WERI-Rb-1 (cell line): ENCODE measurements around the gene FMN2.

Experiments
- DNase-seq: peaks from one replicate; pipeline ENCODE4 v3.0.0-alpha.2; 2020
- H3K27ac ChIP-seq: fragments of 250-450 bp; sonication (Bioruptor Pico); 2 replicates; pipeline ENCODE4 v1.5.1; 2020; ENCODE audit warnings: mild to moderate bottlenecking, moderate library complexity
- H3K27me3 ChIP-seq: fragments of 250-450 bp; sonication (Bioruptor Pico); 2 replicates; pipeline ENCODE4 v1.5.1; 2021; ENCODE audit warnings: mild to moderate bottlenecking, low read depth, moderate library complexity; ENCODE audit not compliant: insufficient read depth, severe bottlenecking
- H3K36me3 ChIP-seq: fragments of 250-450 bp; sonication (Bioruptor Pico); 2 replicates; pipeline ENCODE4 v1.5.1; 2020; ENCODE audit warnings: mild to moderate bottlenecking, moderate library complexity
- H3K4me3 ChIP-seq: 2 replicates; pipeline ENCODE4 v1.5.1; 2011; ENCODE audit warnings: low read depth, mild to moderate bottlenecking, control low read depth, low read length
- H3K9me3 ChIP-seq: fragments of 250-450 bp; sonication (Bioruptor Pico); 2 replicates; pipeline ENCODE4 v1.5.1; 2021; ENCODE audit warnings: mild to moderate bottlenecking, moderate library complexity; ENCODE audit not compliant: severe bottlenecking
- CTCF ChIP-seq: IDR thresholded peaks from 2 replicates; pipeline ENCODE4 v1.5.1; 2011; ENCODE audit warnings: low read depth, mild to moderate bottlenecking, control low read depth, inconsistent platforms, low read length

The FMN2 gene

GRCh38 chr1:240498335-240498734 is 406.7 kb downstream of the FMN2 start:
- Histone ChIP-seq H3K27me3 (no peaks in the 10 kb centered on the region), H3K27ac (no peak overlapping the region), H3K36me3 (no peaks in the 10 kb centered on the region), H3K9me3 (no peaks in the 10 kb centered on the region), H3K4me3 (no peak overlapping the region)
- no peak for TF ChIP-seq CTCF
- no peak for DNase-seq

GRCh38 chr1:240499012-240499411 is 407.3 kb downstream of the FMN2 start:
- Histone ChIP-seq H3K36me3 (no peaks in the 10 kb centered on the region), H3K9me3 (no peaks in the 10 kb centered on the region), H3K27me3 (no peaks in the 10 kb centered on the region), H3K27ac (no peak overlapping the region), H3K4me3 (no peak overlapping the region)
- no peak for TF ChIP-seq CTCF
- no peak for DNase-seq

GRCh38 chr1:240500647-240501046 is 409.0 kb downstream of the FMN2 start:
- Histone ChIP-seq H3K27me3 (no peaks in the 10 kb centered on the region), H3K4me3 (no peak overlapping the region), H3K27ac (no peak overlapping the region), H3K36me3 (no peaks in the 10 kb centered on the region), H3K9me3 (no peaks in the 10 kb centered on the region)
- no peak for DNase-seq
- TF ChIP-seq CTCF, result no peak

GRCh38 chr1:240501115-240501514 is 409.4 kb downstream of the FMN2 start:
- Histone ChIP-seq H3K36me3 (no peaks in the 10 kb centered on the region), H3K4me3 (no peak overlapping the region), H3K27me3 (no peaks in the 10 kb centered on the region), H3K9me3 (no peaks in the 10 kb centered on the region), H3K27ac (no peak overlapping the region)
- no peak for DNase-seq
- no peak for TF ChIP-seq CTCF

- no peaks in the 10 kb centered on the region for H3K36me3 ChIP-seq
- H3K27ac ChIP-seq, result no peak overlapping the region
- H3K4me3 ChIP-seq, result no peak overlapping the region
- H3K9me3 ChIP-seq, result no peaks in the 10 kb centered on the region
- no peak for DNase-seq
- no peaks in the 10 kb centered on the region for H3K27me3 ChIP-seq
- TF ChIP-seq CTCF, result no peak
Measured at GRCh38 chr1:240503036-240503435, 411.4 kb downstream of the FMN2 start.

GRCh38 chr1:240503558-240503957 is 411.9 kb downstream of the FMN2 start:
- no peaks in the 10 kb centered on the region for H3K9me3 ChIP-seq
- no peak overlapping the region for H3K4me3 ChIP-seq
- TF ChIP-seq CTCF, result no peak

More at GRCh38 chr1:240503558-240503957, 411.9 kb downstream of the FMN2 start:
- H3K27ac ChIP-seq, result no peak overlapping the region
- no peaks in the 10 kb centered on the region for H3K36me3 ChIP-seq
- no peak for DNase-seq
- no peaks in the 10 kb centered on the region for H3K27me3 ChIP-seq
